ENCODE measurements around the gene SGPP2. TPM values are rescaled to one million over a fixed set of nuclear protein-coding genes. Genes with fewer than 3 reads are reported as not detected.
A peak's percentile ranks its signal among the peaks of the same experiment; 100 is the strongest.
"Not testable (repeated sequence)": the region's sequence is repeated elsewhere in the genome, so short reads cannot be mapped to it uniquely, and the experiment has no call there.

Gene SGPP2
- total RNA-seq, 2 experiments from 2014 or later = 0.08 to 0.11 TPM

- H3K4me3 Mint-ChIP-seq; H3K4me1 Mint-ChIP-seq (ENCODE audit: low read depth); H3K36me3 Mint-ChIP-seq (ENCODE audit: low read depth); H3K27ac Mint-ChIP-seq; H3K27me3 Mint-ChIP-seq (ENCODE audit: low read depth); CTCF ChIA-PET; POLR2A ChIA-PET; DNase-seq; ATAC-seq: not testable (repeated sequence)
- peaks cover 14% of the 10 kb centered on the region for H3K9me3 Mint-ChIP-seq (ENCODE audit: insufficient read depth)
Observed at GRCh38 chr2:222412334-222412733, 12.0 kb upstream of the SGPP2 start.

GRCh38 chr2:222413295-222413911 lies 10.9 kb upstream of the SGPP2 start:
- H3K9me3 Mint-ChIP-seq (ENCODE audit: insufficient read depth) = peaks cover 14% of the 10 kb centered on the region
- no peak overlapping the region for H3K4me3 Mint-ChIP-seq
- ChIA-PET POLR2A (no interaction called here), CTCF (no interaction called here)
- DNase-seq (no peak), ATAC-seq (no peak)
- no peaks in the 10 kb centered on the region for H3K36me3 Mint-ChIP-seq (ENCODE audit: low read depth)
- H3K27ac Mint-ChIP-seq = no peak overlapping the region
- no peaks in the 10 kb centered on the region for H3K27me3 Mint-ChIP-seq (ENCODE audit: low read depth)
- no peaks in the 10 kb centered on the region for H3K4me1 Mint-ChIP-seq (ENCODE audit: low read depth)

- DNase-seq (no peak), ATAC-seq (no peak)
- ChIA-PET CTCF (no interaction called here), POLR2A (no interaction called here)
- H3K4me3 Mint-ChIP-seq = no peak overlapping the region
- H3K4me1 Mint-ChIP-seq (ENCODE audit: low read depth) = peaks cover 3% of the 10 kb centered on the region
- H3K27ac Mint-ChIP-seq = no peak overlapping the region
- H3K9me3 Mint-ChIP-seq (ENCODE audit: insufficient read depth) = peaks cover 4% of the 10 kb centered on the region
- H3K27me3 Mint-ChIP-seq (ENCODE audit: low read depth) = peaks cover 20% of the 10 kb centered on the region
- peaks cover 3% of the 10 kb centered on the region for H3K36me3 Mint-ChIP-seq (ENCODE audit: low read depth)
Observed at GRCh38 chr2:222418739-222419138, 5.6 kb upstream of the SGPP2 start.

- ChIA-PET CTCF (no interaction called here), POLR2A (no interaction called here)
- DNase-seq (no peak), ATAC-seq (no peak)
- H3K9me3 Mint-ChIP-seq (ENCODE audit: insufficient read depth) = no peaks in the 10 kb centered on the region
- H3K4me3 Mint-ChIP-seq = no peak overlapping the region
- H3K27ac Mint-ChIP-seq = no peak overlapping the region
- H3K36me3 Mint-ChIP-seq (ENCODE audit: low read depth) = peaks cover 5% of the 10 kb centered on the region
- peaks cover 11% of the 10 kb centered on the region for H3K4me1 Mint-ChIP-seq (ENCODE audit: low read depth)
- peaks cover 32% of the 10 kb centered on the region for H3K27me3 Mint-ChIP-seq (ENCODE audit: low read depth)
Observed at GRCh38 chr2:222420508-222420907, 3.8 kb upstream of the SGPP2 start.

GRCh38 chr2:222421626-222422025 lies 2.7 kb upstream of the SGPP2 start:
- ATAC-seq (no peak), DNase-seq (no peak)
- Mint-ChIP-seq H3K4me3 (no peak overlapping the region), H3K27me3 (ENCODE audit: low read depth) (peaks cover 39% of the 10 kb centered on the region), H3K9me3 (ENCODE audit: insufficient read depth) (no peaks in the 10 kb centered on the region), H3K36me3 (ENCODE audit: low read depth) (peaks cover 5% of the 10 kb centered on the region), H3K27ac (no peak overlapping the region), H3K4me1 (ENCODE audit: low read depth) (peaks cover 11% of the 10 kb centered on the region)
- ChIA-PET POLR2A (no interaction called here), CTCF (no interaction called here)

- H3K9me3 Mint-ChIP-seq (ENCODE audit: insufficient read depth) = no peaks in the 10 kb centered on the region
- no peak overlapping the region for H3K27ac Mint-ChIP-seq
- peaks cover 11% of the 10 kb centered on the region for H3K4me1 Mint-ChIP-seq (ENCODE audit: low read depth)
- H3K27me3 Mint-ChIP-seq (ENCODE audit: low read depth) = peaks cover 42% of the 10 kb centered on the region
- no peak overlapping the region for H3K4me3 Mint-ChIP-seq
- ChIA-PET POLR2A (no interaction called here), CTCF (no interaction called here)
- peaks cover 5% of the 10 kb centered on the region for H3K36me3 Mint-ChIP-seq (ENCODE audit: low read depth)
- ATAC-seq (no peak), DNase-seq (no peak)
Observed at GRCh38 chr2:222423186-222423585, 1.2 kb upstream of the SGPP2 start.

GRCh38 chr2:222423632-222424275 lies 589 bp upstream of the SGPP2 start:
- Mint-ChIP-seq H3K4me3 (peak overlapping the region; percentile 56), H3K27ac (no peak overlapping the region), H3K36me3 (ENCODE audit: low read depth) (peaks cover 5% of the 10 kb centered on the region), H3K4me1 (ENCODE audit: low read depth) (peaks cover 11% of the 10 kb centered on the region), H3K27me3 (ENCODE audit: low read depth) (peaks cover 42% of the 10 kb centered on the region), H3K9me3 (ENCODE audit: insufficient read depth) (no peaks in the 10 kb centered on the region)
- ChIA-PET POLR2A (no interaction called here), CTCF (no interaction called here)
- no peak for ATAC-seq
- no peak for DNase-seq

GRCh38 chr2:222424729-222425671 lies 657 bp downstream of the SGPP2 start:
- H3K27me3 Mint-ChIP-seq (ENCODE audit: low read depth) = peaks cover 42% of the 10 kb centered on the region
- ATAC-seq = peak; percentile 52
- H3K27ac Mint-ChIP-seq = no peak overlapping the region
- ChIA-PET POLR2A (no interaction called here), CTCF (no interaction called here)
- H3K36me3 Mint-ChIP-seq (ENCODE audit: low read depth) = peaks cover 5% of the 10 kb centered on the region
- no peaks in the 10 kb centered on the region for H3K9me3 Mint-ChIP-seq (ENCODE audit: insufficient read depth)
- H3K4me3 Mint-ChIP-seq = peak overlapping the region; percentile 61
- peaks cover 11% of the 10 kb centered on the region for H3K4me1 Mint-ChIP-seq (ENCODE audit: low read depth)
- peak; percentile 20 for DNase-seq

GRCh38 chr2:222427646-222428301 lies 3.4 kb downstream of the SGPP2 start:
- Mint-ChIP-seq H3K36me3 (ENCODE audit: low read depth) (peaks cover 5% of the 10 kb centered on the region), H3K27ac (no peak overlapping the region), H3K9me3 (ENCODE audit: insufficient read depth) (no peaks in the 10 kb centered on the region)

GRCh38 chr2:222430071-222430470 lies 5.7 kb downstream of the SGPP2 start:
- H3K4me3 Mint-ChIP-seq = no peak overlapping the region
- no peaks in the 10 kb centered on the region for H3K9me3 Mint-ChIP-seq (ENCODE audit: insufficient read depth)
- CTCF ChIA-PET = no interaction called here
- no peak for DNase-seq
- peaks cover 3% of the 10 kb centered on the region for H3K4me1 Mint-ChIP-seq (ENCODE audit: low read depth)
- no peak overlapping the region for H3K27ac Mint-ChIP-seq
- H3K36me3 Mint-ChIP-seq (ENCODE audit: low read depth) = no peaks in the 10 kb centered on the region
- no peak for ATAC-seq
- POLR2A ChIA-PET = no interaction called here
- H3K27me3 Mint-ChIP-seq (ENCODE audit: low read depth) = peaks cover 14% of the 10 kb centered on the region

More at GRCh38 chr2:222427646-222428301, 3.4 kb downstream of the SGPP2 start:
- Mint-ChIP-seq H3K4me3 (no peak overlapping the region), H3K27me3 (ENCODE audit: low read depth) (peaks cover 32% of the 10 kb centered on the region), H3K4me1 (ENCODE audit: low read depth) (peaks cover 11% of the 10 kb centered on the region)
- ChIA-PET POLR2A (no interaction called here), CTCF (no interaction called here)
- ATAC-seq (no peak), DNase-seq (no peak)

- ATAC-seq (no peak), DNase-seq (no peak)
- Mint-ChIP-seq H3K36me3 (ENCODE audit: low read depth) (no peaks in the 10 kb centered on the region), H3K27ac (no peak overlapping the region), H3K4me3 (no peak overlapping the region), H3K4me1 (ENCODE audit: low read depth) (no peaks in the 10 kb centered on the region), H3K9me3 (ENCODE audit: insufficient read depth) (no peaks in the 10 kb centered on the region), H3K27me3 (ENCODE audit: low read depth) (peaks cover 8% of the 10 kb centered on the region)
- ChIA-PET POLR2A (no interaction called here), CTCF (no interaction called here)
Observed at GRCh38 chr2:222430681-222431080, 6.3 kb downstream of the SGPP2 start.

- Mint-ChIP-seq H3K4me3 (no peak overlapping the region), H3K27me3 (ENCODE audit: low read depth) (peaks cover 1% of the 10 kb centered on the region), H3K9me3 (ENCODE audit: insufficient read depth) (no peaks in the 10 kb centered on the region), H3K36me3 (ENCODE audit: low read depth) (no peaks in the 10 kb centered on the region), H3K4me1 (ENCODE audit: low read depth) (no peaks in the 10 kb centered on the region), H3K27ac (no peak overlapping the region)
- no peak for DNase-seq
- CTCF ChIA-PET = no interaction called here
- POLR2A ChIA-PET = no interaction called here
- ATAC-seq = no peak
Observed at GRCh38 chr2:222431869-222432268, 7.5 kb downstream of the SGPP2 start.

Measured in activated CD8-positive, alpha-beta T cell treated with anti-CD3 and anti-CD28 coated beads, Interleukin-2, amount 10 ng/mL, durations not matched to agents 7 days and 5 days (primary cell).